ENCODE measurements around the gene ANKRD39. TPM values are rescaled to one million over a fixed set of nuclear protein-coding genes. Genes with fewer than 3 reads are reported as not detected.

The ANKRD39 gene
- total and polyA plus RNA-seq, 9 of the 15 experiments (the other 6 are each of a cell fraction or from before 2014, with no cell fraction given) = 8.2 to 33.1 (median 23.8) TPM

DNA sequence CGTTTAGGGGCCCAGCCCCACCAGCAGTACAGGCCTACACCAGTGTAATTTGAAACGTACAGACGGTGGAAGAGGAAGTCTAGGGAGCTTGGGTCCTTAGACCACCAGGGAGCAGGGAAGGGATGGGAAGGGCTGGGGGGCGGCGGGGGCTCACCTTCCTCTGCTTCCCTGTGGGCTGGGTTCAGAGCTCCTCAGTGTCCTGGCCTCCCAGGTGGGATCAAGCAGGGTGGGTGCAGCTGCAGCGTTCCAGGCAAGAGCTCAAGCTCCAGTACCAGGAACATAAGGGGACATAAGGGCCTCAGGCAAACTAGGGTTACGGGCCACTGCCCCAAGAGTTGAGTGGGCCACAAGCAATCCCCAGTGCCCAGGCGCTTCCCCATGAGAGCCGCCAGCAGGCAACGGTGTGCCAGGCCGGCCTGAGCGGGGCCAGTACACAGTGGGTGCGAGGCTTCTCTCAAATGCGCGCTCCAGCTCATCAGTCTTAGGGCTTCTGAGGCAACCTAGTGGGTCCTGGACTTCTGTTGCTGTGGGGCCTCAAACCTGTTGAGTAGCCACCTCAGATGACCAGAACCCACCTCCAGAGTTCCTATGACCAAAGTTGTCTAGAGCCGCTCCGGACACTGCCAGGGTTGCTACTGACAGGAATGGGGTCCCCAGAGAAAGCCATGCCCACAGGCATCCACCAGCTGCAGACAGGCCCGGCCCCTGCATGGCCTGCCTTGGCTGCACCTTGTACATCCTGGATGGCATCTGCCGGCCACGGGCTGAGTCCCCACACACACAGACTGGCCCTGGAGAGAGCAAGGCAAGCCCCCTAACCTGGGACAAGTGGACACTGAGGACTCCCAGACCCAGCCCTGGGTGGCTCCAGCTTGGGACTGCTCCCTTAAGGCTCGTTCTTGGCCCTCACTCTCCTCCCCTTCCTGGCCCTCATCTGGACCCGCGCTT lies 19.2 kb downstream of the ANKRD39 start:
- H3K27ac ChIP-seq (ENCODE audit: extremely low read depth, low read depth, low read length) = no peak overlapping the region
- FAIRE-seq = no peak
- no peak for ATAC-seq
- H3K79me2 ChIP-seq (ENCODE audit: control insufficient read depth, insufficient read depth, low read length) = no peaks in the 10 kb centered on the region
- no peak overlapping the region for H2AFZ ChIP-seq (ENCODE audit: low read depth, low read length)
- intact Hi-C loops (cut with micrococcal nuclease) = no loop called here
- H3K4me1 ChIP-seq (replicated peaks in 1 of 2; ENCODE audit: control insufficient read depth in 2 of 2, insufficient read depth in 2 of 2, low read length in 2 of 2) = peaks cover 8 to 27% of the 10 kb centered on the region in 2 experiments; a peak in 4 of 5 replicates
- peak overlapping the region in 1 of 2 experiments; percentile 72; a peak in 2 of 4 replicates for H3K9ac ChIP-seq (ENCODE audit: insufficient read depth in 1 of 2, low read depth in 2 of 2, low read length in 2 of 2)
- TF ChIP-seq SPI1 (IDR thresholded peaks at IDR 0.05; ENCODE audit: borderline replicate concordance, low read depth, low read length) (0 out of 2 replicates have a peak, but pooled peaks have one; percentile 1), ETV1 (tag; conservative IDR thresholded peaks at IDR 0.05; ENCODE audit: low read depth) (no peak), POLR2G (IDR thresholded peaks at IDR 0.05; ENCODE audit: low read depth, low read length) (0 out of 2 replicates have a peak, but pooled peaks have one; percentile 2)
- peaks cover 53% of the 10 kb centered on the region; the same call in 2 of the 3 replicates for H3K36me3 ChIP-seq (ENCODE audit: control insufficient read depth, insufficient read depth, low read length)
- CTCF ChIA-PET (ENCODE audit: low intra/inter-chr PET ratio) = no interaction called here
- no peaks in the 10 kb centered on the region for H3K27me3 ChIP-seq (ENCODE audit: control insufficient read depth in 2 of 2, insufficient read depth in 2 of 2, low read length in 2 of 2)
- no peaks in the 10 kb centered on the region for H3K9me3 ChIP-seq (replicated peaks; ENCODE audit: control insufficient read depth, insufficient read depth, low read depth, low read length)
- POLR2A ChIA-PET = interaction anchor here (0.7 to 1.2 kb wide), 6 partner anchors 9 to 1431 kb away, joined by 3 read pairs; no protein-coding TSS in a partner anchor
- H3K4me3 ChIP-seq = no peak overlapping the region
- in situ Hi-C loops (cut with MboI) = no loop called here
- 91% methylated on average over 21 of the region's 23 CpGs for WGBS (ENCODE audit: insufficient coverage, low coverage, missing lambda C conversion rate)
- DNase-seq (ENCODE audit: extremely low read depth in 1 of 4, low spot score in 3 of 4) = no peak
- H3K4me2 ChIP-seq (ENCODE audit: insufficient read depth, low read length) = no peak overlapping the region
- no TSS peak for BruUV-seq (replicated peaks)
- H3K9me1 ChIP-seq (ENCODE audit: control insufficient read depth, insufficient read depth, low read length) = peaks cover 3% of the 10 kb centered on the region
- no peaks in the 10 kb centered on the region for H4K20me1 ChIP-seq (replicated peaks; ENCODE audit: control insufficient read depth, insufficient read depth, low read length)

Measured in K562 (cell line).